ENCODE results near the gene ZNF516.

The ZNF516 gene

DNA sequence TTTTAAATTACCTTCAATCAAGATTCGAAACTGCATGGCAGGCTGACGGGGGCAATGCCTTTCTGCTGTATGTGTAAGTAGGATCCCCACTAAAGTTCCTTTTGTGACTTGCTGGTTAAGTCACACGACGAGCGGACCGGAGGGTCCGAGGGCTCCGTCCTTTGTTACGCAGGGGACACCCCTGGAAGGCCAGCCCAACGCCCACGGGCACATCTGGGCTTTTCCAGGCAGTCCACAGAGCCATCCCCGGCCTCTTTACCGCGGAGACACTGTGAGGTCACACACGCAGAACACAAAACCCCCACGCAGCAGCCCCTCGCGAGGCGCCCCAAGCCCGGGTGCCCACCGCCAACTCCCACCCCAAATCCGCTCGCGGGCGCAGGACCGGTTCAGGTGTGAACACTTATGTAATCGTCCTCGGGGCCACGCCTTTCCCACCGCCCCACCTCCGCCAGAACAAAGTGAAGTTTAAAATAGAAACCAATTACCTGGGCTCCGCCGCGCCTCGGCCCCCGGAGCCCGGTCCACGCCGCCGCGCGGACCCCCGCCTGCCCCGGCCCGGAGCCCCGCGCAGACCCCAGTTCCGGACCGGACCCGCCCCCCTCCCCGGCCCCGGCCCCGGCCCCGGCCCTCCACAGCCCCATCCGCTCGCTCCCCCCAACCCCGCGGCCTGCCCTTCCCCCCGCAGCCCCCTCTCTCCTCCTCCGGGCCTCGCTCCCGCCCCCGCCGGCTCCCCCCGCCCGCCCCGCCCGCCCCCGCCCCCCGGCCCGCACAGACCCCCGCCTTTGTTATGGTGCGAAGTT lies 4.2 kb downstream of the ZNF516 start:
- DNase-seq (ENCODE audit: low read depth): no peak
- peak overlapping the region; percentile 35 for H3K4me3 ChIP-seq (ENCODE audit: low read depth, low read length)
- TF ChIP-seq, protein P1, sequence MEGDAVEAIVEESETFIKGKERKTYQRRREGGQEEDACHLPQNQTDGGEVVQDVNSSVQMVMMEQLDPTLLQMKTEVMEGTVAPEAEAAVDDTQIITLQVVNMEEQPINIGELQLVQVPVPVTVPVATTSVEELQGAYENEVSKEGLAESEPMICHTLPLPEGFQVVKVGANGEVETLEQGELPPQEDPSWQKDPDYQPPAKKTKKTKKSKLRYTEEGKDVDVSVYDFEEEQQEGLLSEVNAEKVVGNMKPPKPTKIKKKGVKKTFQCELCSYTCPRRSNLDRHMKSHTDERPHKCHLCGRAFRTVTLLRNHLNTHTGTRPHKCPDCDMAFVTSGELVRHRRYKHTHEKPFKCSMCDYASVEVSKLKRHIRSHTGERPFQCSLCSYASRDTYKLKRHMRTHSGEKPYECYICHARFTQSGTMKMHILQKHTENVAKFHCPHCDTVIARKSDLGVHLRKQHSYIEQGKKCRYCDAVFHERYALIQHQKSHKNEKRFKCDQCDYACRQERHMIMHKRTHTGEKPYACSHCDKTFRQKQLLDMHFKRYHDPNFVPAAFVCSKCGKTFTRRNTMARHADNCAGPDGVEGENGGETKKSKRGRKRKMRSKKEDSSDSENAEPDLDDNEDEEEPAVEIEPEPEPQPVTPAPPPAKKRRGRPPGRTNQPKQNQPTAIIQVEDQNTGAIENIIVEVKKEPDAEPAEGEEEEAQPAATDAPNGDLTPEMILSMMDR (IDR thresholded peaks at IDR 0.05; ENCODE audit: control insufficient read depth, extremely low read depth, insufficient read depth): no peak

DNA sequence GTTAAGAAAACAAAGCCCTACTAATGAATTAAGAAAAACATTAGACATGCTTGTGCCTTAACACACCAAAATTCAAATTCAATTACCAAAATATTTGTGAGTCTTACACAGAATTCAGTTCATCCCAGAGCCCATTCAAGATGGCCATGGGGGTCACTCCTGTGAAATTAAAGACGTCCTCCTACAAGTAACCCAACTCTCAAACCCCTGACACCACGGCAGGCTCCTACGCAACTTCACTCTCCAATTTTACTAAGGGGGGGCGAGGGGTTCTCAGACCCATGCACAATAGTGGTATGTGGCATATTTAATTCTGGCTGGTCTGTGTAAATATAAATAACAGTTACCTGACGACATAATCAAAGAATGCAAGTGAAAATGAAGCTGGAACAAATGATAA lies 5.0 kb downstream of the ZNF516 start:
- no peak for DNase-seq (ENCODE audit: low read depth)
- no peak overlapping the region for H3K4me3 ChIP-seq (ENCODE audit: low read depth, low read length)
- TF ChIP-seq, protein P1 (IDR thresholded peaks at IDR 0.05; ENCODE audit: control insufficient read depth, extremely low read depth, insufficient read depth): no peak

DNA sequence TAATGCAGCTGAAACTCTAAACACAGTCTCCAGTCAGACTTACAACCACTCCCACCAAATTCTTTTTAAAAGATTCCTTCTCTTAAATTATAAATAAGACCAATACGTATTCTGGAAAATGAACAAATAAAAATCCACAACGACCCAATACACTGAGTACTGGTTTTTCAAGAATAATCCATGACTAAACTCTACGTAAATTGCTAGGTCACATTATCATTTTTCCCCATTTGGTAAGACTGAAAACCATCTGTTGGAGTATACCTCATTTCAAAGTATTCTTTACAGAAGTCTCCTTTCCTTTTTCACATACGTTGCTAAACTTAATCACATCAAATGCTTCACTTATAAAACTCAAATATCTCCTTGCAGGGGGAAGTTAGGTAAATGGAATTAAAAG lies 6.0 kb downstream of the ZNF516 start:
- no peak overlapping the region for H3K4me3 ChIP-seq (ENCODE audit: low read depth, low read length)
- TF ChIP-seq, protein P1 (IDR thresholded peaks at IDR 0.05; ENCODE audit: control insufficient read depth, extremely low read depth, insufficient read depth): no peak
- no peak for DNase-seq (ENCODE audit: low read depth)

GRCh38 chr18:76488190-76488589 lies 6.9 kb downstream of the ZNF516 start:
- TF ChIP-seq, protein P1 (IDR thresholded peaks at IDR 0.05; ENCODE audit: control insufficient read depth, extremely low read depth, insufficient read depth): no peak
- DNase-seq (ENCODE audit: low read depth): no peak
- no peak overlapping the region for H3K4me3 ChIP-seq (ENCODE audit: low read depth, low read length)

DNA sequence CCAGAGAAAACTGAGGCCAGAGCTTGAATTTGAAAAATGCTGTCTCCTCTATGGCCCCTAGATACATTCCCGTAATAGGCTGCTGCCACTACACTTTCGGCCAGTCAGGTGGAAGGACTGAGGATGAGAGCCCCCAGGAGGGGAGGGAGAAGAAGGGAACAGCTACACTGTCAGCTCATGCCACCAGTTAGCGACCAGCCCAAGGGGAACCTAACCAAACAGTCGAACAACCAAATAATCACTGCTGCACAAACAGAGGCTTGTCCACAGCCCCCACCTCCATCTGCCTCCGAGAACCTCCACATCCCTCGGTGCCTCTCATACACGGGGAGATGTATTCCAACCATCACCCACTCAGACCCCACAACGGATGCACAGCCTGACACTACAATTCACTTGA lies 7.3 kb downstream of the ZNF516 start:
- TF ChIP-seq, protein P1 (IDR thresholded peaks at IDR 0.05; ENCODE audit: control insufficient read depth, extremely low read depth, insufficient read depth): no peak
- no peak overlapping the region for H3K4me3 ChIP-seq (ENCODE audit: low read depth, low read length)
- no peak for DNase-seq (ENCODE audit: low read depth)

GRCh38 chr18:76487070-76487469 lies 8.0 kb downstream of the ZNF516 start:
- no peak overlapping the region for H3K4me3 ChIP-seq (ENCODE audit: low read depth, low read length)
- TF ChIP-seq, protein P1 (IDR thresholded peaks at IDR 0.05; ENCODE audit: control insufficient read depth, extremely low read depth, insufficient read depth): no peak

GRCh38 chr18:76486574-76486973 lies 8.5 kb downstream of the ZNF516 start:
- no peak for DNase-seq (ENCODE audit: low read depth)
- no peak overlapping the region for H3K4me3 ChIP-seq (ENCODE audit: low read depth, low read length)
- TF ChIP-seq, protein P1 (IDR thresholded peaks at IDR 0.05; ENCODE audit: control insufficient read depth, extremely low read depth, insufficient read depth): no peak

More at GRCh38 chr18:76487070-76487469, 8.0 kb downstream of the ZNF516 start:
- DNase-seq (ENCODE audit: low read depth): no peak
